ENCODE measurements around the gene ARHGAP12. TPM values are rescaled to one million over a fixed set of nuclear protein-coding genes. Genes with fewer than 3 reads are reported as not detected.
A peak's percentile ranks its signal among the peaks of the same experiment; 100 is the strongest.

The ARHGAP12 gene
- total and polyA plus RNA-seq, 2 experiments from 2014 or later = 12.7 to 29.1 TPM

GRCh38 chr10:31912898-31913850 is 15.5 kb downstream of the ARHGAP12 start:
- H3K27me3 ChIP-seq = no peaks in the 10 kb centered on the region
- no peaks in the 10 kb centered on the region for H3K36me3 ChIP-seq
- DNase-seq (ENCODE audit: low read depth in 1 of 2, low spot score in 1 of 2) = peak in 1 of 2 donors; percentile 46
- TF ChIP-seq CTCF (IDR thresholded peaks at IDR 0.05; ENCODE audit: low read depth, low read length) = no peak
- H3K9me3 ChIP-seq (ENCODE audit: low read depth) = no peaks in the 10 kb centered on the region
- no peak overlapping the region for H3K27ac ChIP-seq
- no peak overlapping the region for H3K4me3 ChIP-seq
- H3K4me1 ChIP-seq (ENCODE audit: low read depth) = peaks cover 22% of the 10 kb centered on the region

GRCh38 chr10:31912289-31912688 is 16.3 kb downstream of the ARHGAP12 start:
- H3K9me3 ChIP-seq (ENCODE audit: low read depth) = no peaks in the 10 kb centered on the region
- peaks cover 22% of the 10 kb centered on the region for H3K4me1 ChIP-seq (ENCODE audit: low read depth)
- DNase-seq (ENCODE audit: low read depth in 1 of 2, low spot score in 1 of 2) = peak in 1 of 2 donors; percentile 13
- no peak for TF ChIP-seq CTCF (IDR thresholded peaks at IDR 0.05; ENCODE audit: low read depth, low read length)
- H3K4me3 ChIP-seq = no peak overlapping the region
- no peak overlapping the region for H3K27ac ChIP-seq
- no peaks in the 10 kb centered on the region for H3K36me3 ChIP-seq
- no peaks in the 10 kb centered on the region for H3K27me3 ChIP-seq

- no peak for TF ChIP-seq CTCF (IDR thresholded peaks at IDR 0.05; ENCODE audit: low read depth, low read length)
- DNase-seq (ENCODE audit: low read depth in 1 of 2, low spot score in 1 of 2) = no peak
- H3K36me3 ChIP-seq = no peaks in the 10 kb centered on the region
- H3K27me3 ChIP-seq = no peaks in the 10 kb centered on the region
- no peak overlapping the region for H3K4me3 ChIP-seq
- H3K27ac ChIP-seq = no peak overlapping the region
- H3K9me3 ChIP-seq (ENCODE audit: low read depth) = no peaks in the 10 kb centered on the region
- peaks cover 31% of the 10 kb centered on the region for H3K4me1 ChIP-seq (ENCODE audit: low read depth)
Measured at GRCh38 chr10:31910016-31910415, 18.6 kb downstream of the ARHGAP12 start.

- no peaks in the 10 kb centered on the region for H3K27me3 ChIP-seq
- no peak for DNase-seq (ENCODE audit: low read depth in 1 of 2, low spot score in 1 of 2)
- H3K4me1 ChIP-seq (ENCODE audit: low read depth) = peaks cover 21% of the 10 kb centered on the region
- no peaks in the 10 kb centered on the region for H3K9me3 ChIP-seq (ENCODE audit: low read depth)
- no peak for TF ChIP-seq CTCF (IDR thresholded peaks at IDR 0.05; ENCODE audit: low read depth, low read length)
- no peak overlapping the region for H3K27ac ChIP-seq
- no peak overlapping the region for H3K4me3 ChIP-seq
- H3K36me3 ChIP-seq = no peaks in the 10 kb centered on the region
Measured at GRCh38 chr10:31908157-31908556, 20.5 kb downstream of the ARHGAP12 start.

- Histone ChIP-seq H3K4me1 (ENCODE audit: low read depth) (peaks cover 10% of the 10 kb centered on the region), H3K27ac (no peak overlapping the region), H3K4me3 (no peak overlapping the region), H3K36me3 (no peaks in the 10 kb centered on the region), H3K9me3 (ENCODE audit: low read depth) (no peaks in the 10 kb centered on the region), H3K27me3 (no peaks in the 10 kb centered on the region)
- TF ChIP-seq CTCF (IDR thresholded peaks at IDR 0.05; ENCODE audit: low read depth, low read length) = no peak
- no peak for DNase-seq (ENCODE audit: low read depth in 1 of 2, low spot score in 1 of 2)
Measured at GRCh38 chr10:31906039-31906438, 22.6 kb downstream of the ARHGAP12 start.
